Cerebellar cortex (tissue), 1 donor: Measurements from ENCODE around the gene GRK1.

Experiments
- DNase-seq: peaks from one replicate; pipeline ENCODE4 v3.0.0-alpha.2; 2015; ENCODE audit warnings: low spot score

Gene GRK1

DNA sequence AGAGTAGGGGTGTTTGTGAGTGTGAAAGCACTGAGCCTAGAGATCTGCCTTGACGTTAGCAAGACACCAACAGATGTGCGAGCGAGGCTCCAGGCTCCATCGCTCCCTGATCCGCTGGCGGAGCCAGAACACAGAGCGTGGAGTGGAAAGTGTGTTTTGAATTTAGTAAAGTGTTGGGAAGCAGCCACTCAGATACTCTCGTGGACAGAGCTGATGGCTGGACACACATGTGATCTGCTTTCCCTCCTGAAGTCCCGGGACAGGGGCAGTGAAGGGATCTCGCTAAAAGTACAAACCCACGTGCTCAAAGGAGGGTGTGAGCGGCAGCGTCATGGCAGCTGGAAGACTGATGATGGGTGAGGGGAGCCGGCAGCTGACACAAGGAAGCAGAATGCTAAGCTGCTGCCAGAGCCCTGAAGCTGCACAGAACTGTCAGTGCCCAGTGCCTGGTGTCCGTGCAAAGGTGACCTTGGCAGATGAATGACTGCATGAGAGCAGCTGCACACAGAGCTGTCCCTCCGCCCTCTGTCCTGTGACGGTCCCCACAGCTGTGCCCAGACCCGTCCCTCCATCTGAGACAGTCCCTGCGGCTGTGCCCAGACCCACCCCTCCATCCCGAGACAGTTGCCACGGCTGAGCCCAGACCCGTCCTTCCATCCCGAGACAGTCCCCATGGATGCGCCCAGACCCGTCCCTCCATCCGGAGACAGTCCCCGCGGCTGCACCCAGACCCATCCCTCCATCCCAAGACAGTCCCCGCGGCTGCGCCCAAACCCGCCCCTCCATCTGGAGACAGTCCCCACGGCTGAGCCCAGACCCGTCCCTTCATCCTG, 62.4 kb downstream of the GRK1 start:
- no peak for DNase-seq

DNA sequence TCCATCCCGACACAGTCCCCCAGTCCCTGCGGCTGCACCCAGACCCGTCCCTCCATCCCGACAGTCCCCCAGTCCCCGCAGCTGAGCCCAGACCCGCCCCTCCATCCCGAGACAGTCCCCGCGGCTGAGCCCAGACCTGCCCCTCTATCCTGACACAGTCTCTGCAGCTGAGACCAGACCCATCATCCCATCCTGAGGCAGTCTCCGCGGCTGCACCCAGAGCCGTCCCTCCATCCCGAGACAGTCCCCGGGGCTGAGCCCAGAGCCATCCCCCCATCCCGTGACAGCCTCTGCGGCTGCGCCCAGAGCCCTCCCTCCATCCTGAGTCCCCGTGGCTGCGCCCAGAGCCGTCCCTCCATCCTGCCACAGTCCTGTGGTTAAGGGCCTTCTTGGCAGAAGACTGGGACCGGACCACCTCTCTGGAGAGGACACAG, 63.3 kb downstream of the GRK1 start:
- no peak for DNase-seq

- DNase-seq = no peak
These were observed 63.8 kb downstream of the GRK1 start for GRCh38 chr13:113730831-113731191.

DNA sequence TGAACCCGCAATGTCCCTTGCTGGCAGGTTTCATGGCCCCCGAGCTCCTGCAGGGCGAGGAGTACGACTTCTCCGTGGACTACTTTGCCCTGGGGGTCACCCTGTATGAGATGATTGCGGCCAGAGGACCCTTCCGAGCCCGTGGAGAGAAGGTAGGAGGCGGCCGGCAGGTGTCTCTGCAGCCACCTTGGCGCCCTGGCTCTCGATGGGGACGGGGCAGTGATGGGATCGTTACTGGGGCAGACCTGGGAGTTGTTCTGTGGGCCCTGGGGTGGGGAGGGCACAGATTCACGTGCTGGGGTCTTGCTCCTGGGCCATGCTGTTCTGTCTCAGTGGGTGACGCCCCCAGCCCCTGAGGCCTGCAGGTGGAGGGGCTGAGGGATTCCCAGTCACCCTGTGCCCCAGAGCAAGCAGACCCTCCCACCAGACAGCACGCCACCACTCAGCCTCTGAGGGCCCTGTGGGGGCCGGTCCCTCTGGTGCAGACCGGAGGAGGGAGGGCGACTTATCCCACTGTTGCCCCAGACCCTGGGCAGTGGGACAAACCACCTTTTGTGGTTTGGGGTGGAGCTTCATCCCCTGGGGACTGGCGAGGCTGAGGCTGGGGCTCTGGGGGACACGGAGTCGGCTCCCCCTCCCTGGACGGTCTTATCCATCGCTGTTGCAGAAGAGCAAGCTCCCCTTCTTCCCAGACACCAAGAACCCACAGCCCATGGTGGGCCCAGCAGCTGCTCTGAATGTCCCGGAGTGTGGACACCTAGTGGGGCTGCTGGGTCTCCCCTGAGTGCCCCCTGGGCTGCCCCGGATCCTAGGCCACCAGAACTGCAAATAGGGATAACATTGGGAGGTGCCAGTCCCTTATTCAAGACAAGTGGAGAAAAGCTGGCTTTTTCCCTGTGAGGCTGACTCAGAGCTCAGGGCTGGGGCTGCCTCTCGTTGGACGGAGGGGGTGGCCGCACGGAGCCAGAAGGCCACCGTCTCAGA, 64.5 kb downstream of the GRK1 start:
- no peak for DNase-seq

- DNase-seq = no peak
These were observed 65.3 kb downstream of the GRK1 start for GRCh38 chr13:113732176-113732960.

DNA sequence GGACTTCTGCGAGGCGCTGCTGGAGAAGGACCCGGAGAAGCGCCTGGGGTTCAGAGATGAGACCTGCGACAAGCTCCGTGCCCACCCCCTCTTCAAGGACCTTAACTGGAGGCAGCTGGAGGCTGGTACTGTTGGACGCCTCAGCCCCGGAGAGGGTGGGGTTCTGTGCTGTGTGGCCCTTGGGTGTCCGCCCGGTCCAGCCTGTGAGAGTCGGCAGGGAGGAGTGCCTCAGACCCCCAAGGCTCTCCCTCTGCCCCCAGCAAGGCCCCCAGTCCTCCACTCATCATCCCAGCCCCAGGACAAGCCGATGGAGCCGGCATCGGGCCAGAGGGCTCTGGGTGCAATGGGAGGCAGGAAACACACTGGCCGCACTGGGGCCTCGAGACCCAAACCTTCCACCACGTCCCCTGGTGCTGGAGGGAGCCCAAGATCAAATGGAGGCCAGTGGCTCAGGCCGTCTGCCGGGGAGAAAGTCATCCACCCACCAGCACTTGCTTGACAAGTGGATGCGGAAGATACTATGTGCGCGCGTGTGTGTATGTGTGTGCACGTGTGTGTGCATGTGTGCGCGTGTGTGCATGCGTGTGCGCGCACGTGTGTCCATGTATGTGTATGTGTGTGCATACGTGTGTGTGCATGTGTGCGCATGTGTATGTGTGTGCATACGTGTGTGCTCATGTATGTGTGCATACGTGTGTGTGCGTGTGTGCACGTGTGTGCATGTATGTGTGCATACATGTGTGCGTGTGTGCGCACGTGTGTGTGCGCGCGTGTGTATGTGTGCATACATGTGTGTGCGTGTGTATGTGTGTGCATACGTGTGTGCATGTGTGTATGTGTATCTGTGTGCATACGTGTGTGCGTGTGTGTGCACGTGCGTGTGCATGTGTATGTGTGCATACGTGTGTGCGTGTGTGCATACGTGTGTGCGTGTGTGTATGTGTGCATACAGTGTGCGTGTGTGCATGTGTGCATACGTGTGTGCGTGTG, 66.2 kb downstream of the GRK1 start:
- no peak for DNase-seq

- no peak for DNase-seq
These were observed 67.2 kb downstream of the GRK1 start for GRCh38 chr13:113734099-113734825.

DNA sequence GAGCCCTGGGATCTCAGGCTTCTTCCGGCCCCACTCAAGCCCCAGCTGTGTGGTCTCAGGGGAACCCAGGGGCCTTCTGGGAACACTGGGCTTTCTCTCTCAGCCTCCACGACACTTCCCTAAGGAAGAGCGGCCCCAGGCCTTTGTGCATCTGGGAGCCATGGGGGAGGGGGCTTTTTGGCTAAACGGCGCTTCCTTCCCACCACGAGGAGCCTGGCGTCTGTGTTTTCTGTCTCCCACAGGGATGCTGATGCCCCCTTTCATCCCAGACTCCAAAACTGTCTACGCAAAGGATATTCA, 67.8 kb downstream of the GRK1 start:
- DNase-seq = no peak

- DNase-seq = no peak
These were observed 68.2 kb downstream of the GRK1 start for GRCh38 chr13:113735194-113735593.

GRCh38 chr13:113735750-113736149, 68.7 kb downstream of the GRK1 start:
- DNase-seq = no peak

DNA sequence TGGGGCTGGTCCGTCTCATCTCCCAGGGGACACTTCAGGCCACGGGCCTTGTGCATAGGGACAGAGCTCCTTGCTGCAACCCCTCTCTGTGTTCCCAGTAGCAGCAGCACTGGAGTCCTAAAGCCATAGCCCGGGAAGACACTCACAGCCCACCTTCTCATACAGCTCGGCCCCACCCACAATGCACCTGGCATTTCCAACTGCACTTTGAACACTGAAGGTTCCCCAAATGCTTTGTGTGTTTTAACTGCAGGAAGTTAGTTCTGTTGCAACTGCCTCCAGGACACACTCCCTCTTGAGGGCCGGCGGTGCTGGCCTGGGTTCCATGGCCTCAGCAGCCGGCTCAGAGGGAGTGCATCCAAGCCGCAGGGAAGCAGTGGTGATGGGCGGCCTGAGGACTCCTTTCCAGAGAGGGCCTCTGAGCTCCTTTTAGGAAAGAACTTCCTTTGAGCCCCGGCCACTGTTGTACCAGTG, 69.3 kb downstream of the GRK1 start:
- no peak for DNase-seq

GRCh38 chr13:113737803-113738202, 70.8 kb downstream of the GRK1 start:
- no peak for DNase-seq

DNA sequence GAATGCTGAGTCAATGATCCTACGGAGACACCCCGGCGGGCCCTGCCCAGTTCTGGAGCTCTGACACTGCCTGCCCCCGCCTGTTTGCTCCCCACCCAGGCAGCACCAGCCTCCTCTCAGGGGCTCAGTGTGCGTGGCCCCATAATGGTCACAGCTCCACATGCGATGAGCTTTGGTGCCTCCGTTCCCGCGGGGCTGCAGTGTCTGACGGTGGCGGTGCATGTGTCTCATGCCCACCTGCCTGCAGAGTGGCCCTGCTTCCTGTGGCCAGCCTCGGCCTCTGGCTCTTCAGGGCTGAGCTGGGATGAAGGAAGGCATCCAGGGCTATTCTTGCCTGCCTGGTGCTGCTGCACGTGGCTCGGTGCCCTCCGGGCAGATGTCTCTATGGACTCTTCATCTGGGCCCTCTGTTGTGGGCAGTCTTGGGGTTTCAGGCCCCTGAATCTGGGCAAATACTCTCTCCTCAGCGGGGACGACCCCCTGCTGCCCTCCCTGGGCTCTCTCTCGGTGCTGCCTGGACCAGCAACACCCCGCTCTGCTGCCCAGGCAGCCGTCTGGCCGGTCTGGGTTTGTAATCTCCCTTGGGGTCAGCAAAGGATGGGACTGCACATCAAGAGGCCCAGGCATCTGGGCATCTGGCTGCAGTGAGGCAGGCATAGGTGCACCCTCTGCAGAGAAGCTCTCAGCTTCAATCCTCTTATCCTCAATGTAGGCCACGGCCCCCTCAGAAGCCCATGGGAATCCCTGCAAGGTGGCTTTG, 72.7 kb downstream of the GRK1 start:
- no peak for DNase-seq

- no peak for DNase-seq
These were observed 73.2 kb downstream of the GRK1 start for GRCh38 chr13:113740286-113740556.

- no peak for DNase-seq
These were observed 73.6 kb downstream of the GRK1 start for GRCh38 chr13:113740661-113741060.

DNA sequence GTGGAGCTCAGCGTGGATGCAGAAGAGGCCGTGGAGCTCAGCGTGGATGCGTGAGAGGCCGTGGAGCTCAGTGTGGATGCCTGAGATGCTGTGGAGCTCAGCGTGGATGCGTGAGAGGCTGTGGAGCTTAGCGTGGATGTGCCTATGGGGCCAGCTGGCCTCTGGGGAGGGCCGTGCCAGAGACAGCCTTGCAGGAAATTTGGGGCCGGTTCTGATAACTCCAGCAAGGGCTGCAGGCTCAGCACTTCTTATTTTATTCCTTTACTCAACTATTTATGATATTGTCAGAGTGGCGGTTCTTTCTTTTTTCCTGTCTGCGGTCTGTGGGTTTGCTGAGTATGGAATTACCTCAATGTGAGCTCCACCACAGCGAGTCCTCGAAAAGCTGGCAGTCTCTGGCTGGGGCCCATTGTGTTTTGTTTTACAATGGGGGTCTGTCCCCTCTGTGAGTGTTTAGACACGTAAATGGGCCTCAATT, 74.2 kb downstream of the GRK1 start:
- no peak for DNase-seq

- no peak for DNase-seq
These were observed 75.0 kb downstream of the GRK1 start for GRCh38 chr13:113742000-113742441.

- no peak for DNase-seq
These were observed 75.6 kb downstream of the GRK1 start for GRCh38 chr13:113742445-113743120.
